Gastrocnemius medialis (tissue), 4 donors: ENCODE measurements around the gene PBXIP1. TPM values are rescaled to one million over a fixed set of nuclear protein-coding genes. Genes with fewer than 3 reads are reported as not detected.

Source experiments
- ATAC-seq, 2 donors: fragments of 150-250 bp; one replicate each; pipeline ENCODE4 v1.9.1; 2016
- DNase-seq, 2 donors: peaks; one replicate each; pipeline ENCODE4 v3.0.0-alpha.2; 2019
- H3K27ac ChIP-seq, 4 donors: fragments of 200-600 bp; sonication (generic); 1 replicate in 1 of 4; 2 replicates in 3 of 4; pipeline ENCODE4 v1.5.1; 2016 to 2018; ENCODE audit warnings: mild to moderate bottlenecking in 2 of 4, moderate library complexity in 1 of 4
- H3K27me3 ChIP-seq, 3 donors: fragments of 200-600 bp; sonication (generic) in 2 of 3; 1 replicate in 1 of 3; 2 replicates in 2 of 3; pipeline versions ENCODE4 v1.5.1 to v1.6.0; 2016 to 2019; ENCODE audit warnings: mild to moderate bottlenecking in 1 of 3, moderate library complexity in 1 of 3
- H3K36me3 ChIP-seq, 2 donors: fragments of 200-600 bp; sonication (generic) in 1 of 2; one replicate each; pipeline ENCODE4 v1.5.1; 2017 to 2018
- H3K4me1 ChIP-seq, 2 donors: fragments of 200-600 bp; sonication (generic) in 1 of 2; one replicate each; pipeline ENCODE4 v1.5.1; 2016 to 2017; ENCODE audit warnings: mild to moderate bottlenecking in 2 of 2
- H3K4me3 ChIP-seq, 4 donors: fragments of 200-600 bp; sonication (generic) in 3 of 4; 1 replicate in 1 of 4; 2 replicates in 3 of 4; pipeline ENCODE4 v1.5.1; 2016 to 2019; ENCODE audit warnings: mild to moderate bottlenecking in 2 of 4
- H3K9me3 ChIP-seq, 3 donors: fragments of 200-600 bp; sonication (generic) in 2 of 3; 1 replicate in 1 of 3; 2 replicates in 2 of 3; pipeline ENCODE4 v1.5.1; 2016 to 2019
- POLR2A ChIP-seq, 2 donors: fragments of 450-650 bp; IDR thresholded peaks; one replicate each; pipeline ENCODE4 v1.6.1; 2017; ENCODE audit warnings: antibody characterized with exemption in 2 of 2, mild to moderate bottlenecking in 2 of 2, moderate library complexity in 2 of 2
- in situ Hi-C, 4 donors: fragments of 200-750 bp; cut with MboI; loops; one replicate each; pipeline versions ENCODE4 v1.15.0 to v1.8.0; 2017; ENCODE audit warnings: low sequenced_read_pairs in 4 of 4
- intact Hi-C: fragments of 100-400 bp; cut with DNase I; formaldehyde crosslinking; loops from one replicate; pipeline ENCODE4 v1.15.1; 2023; ENCODE audit warnings: low total_unique reads
- total RNA-seq, 4 donors: library from RNA; depleted of rRNA; stranded (reverse); fragments of >200 nt; gene quantifications; one replicate each; pipeline versions ENCODE4 v1.1.0 to v1.2.3, GENCODE V29; 2016
- TF ChIP-seq, protein P1 (sequence below), 5 experiments: fragments of 450-650 bp in 3 of 5; fragments of 200-600 bp in 2 of 5; sonication (generic) in 2 of 5; IDR thresholded peaks in 4 of 5; conservative IDR thresholded peaks in 1 of 5; 1 replicate in 4 of 5; 2 replicates in 1 of 5; pipeline ENCODE4 v1.5.1; 2016 to 2019; ENCODE audit warnings: antibody characterized with exemption in 5 of 5, mild to moderate bottlenecking in 3 of 5, moderate library complexity in 3 of 5

The PBXIP1 gene
- total RNA-seq, 4 donors from 2014 or later: 126 to 171 (median 165) TPM

DNA sequence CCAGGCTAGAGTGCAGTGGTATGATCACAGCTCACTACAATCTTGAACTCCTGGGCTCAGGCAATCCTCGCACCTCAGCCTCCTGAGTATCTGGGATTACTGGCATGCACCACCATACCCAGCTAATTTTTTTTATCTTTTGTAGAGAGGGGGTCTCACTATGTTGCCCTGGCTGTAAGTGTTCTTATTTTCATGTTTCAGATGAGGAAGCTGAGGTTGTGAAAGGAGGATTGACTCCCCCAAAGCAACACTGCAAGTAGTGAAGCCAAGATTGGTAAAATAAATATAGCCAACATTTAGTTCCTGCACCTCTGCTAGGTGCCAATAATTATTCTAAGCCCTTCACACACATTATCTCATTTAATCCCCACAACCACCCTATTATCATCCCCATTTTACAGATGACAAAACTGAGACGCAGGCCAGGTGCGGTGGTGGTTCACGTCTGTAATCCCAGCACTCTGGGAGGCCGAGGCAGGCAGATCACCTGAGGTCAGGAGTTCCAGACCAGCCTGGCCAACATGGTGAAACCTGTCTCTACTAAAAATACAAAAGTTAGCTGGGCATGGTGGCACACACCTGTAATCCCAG lies 21.4 kb downstream of the PBXIP1 start:
- ATAC-seq (no peak), DNase-seq (no peak)
- TF ChIP-seq, protein P1, sequence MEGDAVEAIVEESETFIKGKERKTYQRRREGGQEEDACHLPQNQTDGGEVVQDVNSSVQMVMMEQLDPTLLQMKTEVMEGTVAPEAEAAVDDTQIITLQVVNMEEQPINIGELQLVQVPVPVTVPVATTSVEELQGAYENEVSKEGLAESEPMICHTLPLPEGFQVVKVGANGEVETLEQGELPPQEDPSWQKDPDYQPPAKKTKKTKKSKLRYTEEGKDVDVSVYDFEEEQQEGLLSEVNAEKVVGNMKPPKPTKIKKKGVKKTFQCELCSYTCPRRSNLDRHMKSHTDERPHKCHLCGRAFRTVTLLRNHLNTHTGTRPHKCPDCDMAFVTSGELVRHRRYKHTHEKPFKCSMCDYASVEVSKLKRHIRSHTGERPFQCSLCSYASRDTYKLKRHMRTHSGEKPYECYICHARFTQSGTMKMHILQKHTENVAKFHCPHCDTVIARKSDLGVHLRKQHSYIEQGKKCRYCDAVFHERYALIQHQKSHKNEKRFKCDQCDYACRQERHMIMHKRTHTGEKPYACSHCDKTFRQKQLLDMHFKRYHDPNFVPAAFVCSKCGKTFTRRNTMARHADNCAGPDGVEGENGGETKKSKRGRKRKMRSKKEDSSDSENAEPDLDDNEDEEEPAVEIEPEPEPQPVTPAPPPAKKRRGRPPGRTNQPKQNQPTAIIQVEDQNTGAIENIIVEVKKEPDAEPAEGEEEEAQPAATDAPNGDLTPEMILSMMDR (IDR thresholded peaks at IDR 0.05 in 4 of 5, conservative IDR thresholded peaks at IDR 0.05 in 1 of 5): no peak
- no peak for TF ChIP-seq POLR2A (IDR thresholded peaks at IDR 0.05)

DNA sequence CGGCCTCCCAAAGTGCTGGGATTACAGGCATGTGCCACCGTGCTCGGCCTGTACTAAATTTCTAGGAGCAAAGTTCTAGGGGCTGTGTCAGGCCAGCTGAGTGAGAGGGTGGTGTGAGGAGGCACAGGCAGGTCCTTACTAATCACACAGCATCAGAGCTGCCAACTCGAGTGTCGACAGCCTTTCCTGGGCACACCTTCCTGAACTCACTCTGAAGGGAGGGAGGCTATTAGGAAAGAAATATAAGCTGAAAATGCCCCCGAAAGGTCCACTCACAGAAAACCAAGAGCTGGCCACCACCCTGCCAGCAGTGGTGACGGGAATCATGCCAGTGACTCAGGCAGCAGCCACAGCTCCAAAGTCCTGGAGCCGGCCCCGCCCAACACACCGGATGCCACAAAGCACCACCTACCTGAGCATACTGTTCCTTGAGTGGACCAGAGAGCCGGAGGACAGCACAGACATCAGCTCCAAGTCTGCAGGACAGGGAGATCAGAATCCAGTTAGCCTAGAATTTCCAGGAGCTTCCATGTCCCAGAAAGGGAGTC lies 23.9 kb downstream of the PBXIP1 start:
- no peak overlapping the region for H3K4me3 ChIP-seq
- no peak overlapping the region for H3K27ac ChIP-seq
- H3K9me3 ChIP-seq: no peaks in the 10 kb centered on the region
- H3K27me3 ChIP-seq: no peaks in the 10 kb centered on the region
- H3K4me1 ChIP-seq: peaks cover 7% of the 10 kb centered on the region in 2 donors
- intact Hi-C loops: no loop called here
- peaks cover 0 to 9% of the 10 kb centered on the region in 2 donors for H3K36me3 ChIP-seq
- DNase-seq (no peak), ATAC-seq (no peak)
- TF ChIP-seq, protein P1 (IDR thresholded peaks at IDR 0.05 in 4 of 5, conservative IDR thresholded peaks at IDR 0.05 in 1 of 5): no peak
- TF ChIP-seq POLR2A (IDR thresholded peaks at IDR 0.05): no peak
- in situ Hi-C loops: no loop called here

More for the DNA sequence above, 21.4 kb downstream of the PBXIP1 start:
- Histone ChIP-seq H3K4me3 (no peak overlapping the region), H3K9me3 (no peaks in the 10 kb centered on the region), H3K4me1 (peaks cover 11 to 15% of the 10 kb centered on the region in 2 donors), H3K36me3 (peaks cover 0 to under 1% of the 10 kb centered on the region in 2 donors), H3K27me3 (no peaks in the 10 kb centered on the region), H3K27ac (no peak overlapping the region)
- intact Hi-C loops: no loop called here
- in situ Hi-C loops: no loop called here

DNA sequence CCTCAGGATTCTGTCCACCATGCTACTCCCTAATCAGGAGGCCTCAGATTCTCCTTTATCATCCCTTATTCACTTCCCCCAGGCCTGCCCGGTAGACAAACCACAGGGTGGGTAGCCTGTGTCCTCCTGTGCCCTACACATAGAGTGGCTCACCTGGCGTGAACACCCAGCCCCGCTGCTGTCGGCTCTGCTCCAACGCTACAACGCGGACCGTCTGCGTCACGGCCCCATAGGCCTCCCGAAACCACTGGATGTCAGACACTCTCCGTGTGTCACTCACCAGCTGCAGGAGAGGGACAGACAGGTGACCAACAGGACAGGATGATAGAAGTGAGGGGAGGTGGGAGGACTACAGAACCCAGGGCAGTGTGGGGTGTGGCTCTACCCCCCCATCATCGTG lies 29.7 kb downstream of the PBXIP1 start:
- H3K27me3 ChIP-seq: no peaks in the 10 kb centered on the region
- H3K9me3 ChIP-seq: no peaks in the 10 kb centered on the region
- H3K27ac ChIP-seq: no peak overlapping the region
- ATAC-seq (no peak), DNase-seq (no peak)
- no peaks in the 10 kb centered on the region for H3K4me1 ChIP-seq
- intact Hi-C loops: no loop called here
- TF ChIP-seq, protein P1 (IDR thresholded peaks at IDR 0.05 in 4 of 5, conservative IDR thresholded peaks at IDR 0.05 in 1 of 5): no peak
- TF ChIP-seq POLR2A (IDR thresholded peaks at IDR 0.05): no peak
- no peak overlapping the region for H3K4me3 ChIP-seq
- in situ Hi-C loops: no loop called here
- H3K36me3 ChIP-seq: peaks cover 0 to 39% of the 10 kb centered on the region in 2 donors

DNA sequence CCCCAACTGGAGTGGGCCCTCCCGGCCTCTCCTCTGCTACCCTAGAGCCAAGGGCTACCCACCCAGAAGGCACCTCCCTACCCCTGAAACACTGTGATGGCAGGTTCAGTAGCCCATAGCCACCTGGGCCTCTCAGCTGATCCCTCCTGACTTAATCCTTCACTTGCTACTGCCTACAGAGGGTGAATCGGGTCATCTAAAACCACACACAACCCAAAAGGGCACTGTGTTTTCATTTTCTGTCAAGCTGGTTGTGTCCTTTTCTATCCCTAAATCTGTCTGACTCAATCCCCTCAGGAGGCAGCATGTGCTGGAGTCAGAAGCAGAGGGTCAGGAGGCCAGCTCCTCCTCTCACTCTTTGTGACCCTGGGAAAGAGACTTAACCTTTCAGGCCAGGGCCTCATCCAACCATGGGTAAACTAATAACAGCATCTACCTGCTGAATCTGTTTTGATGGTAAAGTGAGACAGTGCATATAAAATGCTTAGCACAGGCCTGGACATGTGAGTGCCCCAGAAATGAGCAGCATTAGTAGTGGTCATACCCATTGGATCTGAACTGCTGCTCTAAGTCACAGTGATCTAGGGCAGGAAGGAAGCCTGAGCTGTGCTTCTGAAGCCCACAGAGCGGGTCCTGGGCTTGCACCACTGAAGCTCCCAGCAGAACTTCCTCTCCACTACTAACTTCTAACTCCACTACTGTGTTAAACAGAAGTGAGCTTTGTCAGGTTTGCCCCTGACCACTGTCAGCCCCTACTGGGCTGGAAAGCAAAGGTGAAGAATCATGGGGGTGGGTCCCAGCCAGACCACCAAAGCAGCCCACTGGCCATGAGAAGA lies 30.3 kb downstream of the PBXIP1 start:
- in situ Hi-C loops: no loop called here
- intact Hi-C loops: no loop called here
- TF ChIP-seq, protein P1 (IDR thresholded peaks at IDR 0.05 in 4 of 5, conservative IDR thresholded peaks at IDR 0.05 in 1 of 5): no peak
- no peak for TF ChIP-seq POLR2A (IDR thresholded peaks at IDR 0.05)

More for the DNA sequence above, 30.3 kb downstream of the PBXIP1 start:
- H3K27ac ChIP-seq: no peak overlapping the region
- ATAC-seq: no peak
- DNase-seq: no peak
- no peaks in the 10 kb centered on the region for H3K4me1 ChIP-seq
- H3K27me3 ChIP-seq: no peaks in the 10 kb centered on the region
- H3K9me3 ChIP-seq: no peaks in the 10 kb centered on the region
- H3K36me3 ChIP-seq: peaks cover 0 to 39% of the 10 kb centered on the region in 2 donors
- no peak overlapping the region for H3K4me3 ChIP-seq
